H9 (cell line): ENCODE measurements around the gene ANKRD11. TPM values are rescaled to one million over a fixed set of nuclear protein-coding genes. Genes with fewer than 3 reads are reported as not detected.

Experiments used
- DNase-seq: peaks from one replicate; pipeline ENCODE4 v3.0.0-alpha.2; 2017
- H2AFZ ChIP-seq: one replicate; pipeline ENCODE4 v1.6.1; 2013; ENCODE audit warnings: mild to moderate bottlenecking, low read length, control low read depth, moderate library complexity
- H2AK5ac ChIP-seq: 2 replicates; pipeline ENCODE4 v1.6.1; 2013; ENCODE audit warnings: low read length, control low read depth, mixed read lengths; ENCODE audit not compliant: insufficient read length
- H2BK120ac ChIP-seq: one replicate; pipeline ENCODE4 v1.6.1; 2013; ENCODE audit warnings: low read depth, mild to moderate bottlenecking, low read length, control low read depth, inconsistent platforms; ENCODE audit not compliant: poor library complexity, severe bottlenecking
- H2BK12ac ChIP-seq: 2 replicates; pipeline ENCODE4 v1.6.1; 2013; ENCODE audit warnings: low read length, control low read depth, mixed read lengths, low read depth; ENCODE audit not compliant: insufficient read length
- H2BK15ac ChIP-seq: 2 replicates; pipeline ENCODE4 v1.6.1; 2013; ENCODE audit warnings: low read depth, low read length, control low read depth
- H2BK20ac ChIP-seq: one replicate; pipeline ENCODE4 v1.6.1; 2013; ENCODE audit warnings: low read depth, mild to moderate bottlenecking, low read length, control low read depth, inconsistent platforms; ENCODE audit not compliant: poor library complexity, severe bottlenecking
- H2BK5ac ChIP-seq: 2 replicates; pipeline ENCODE4 v1.6.1; 2013; ENCODE audit warnings: low read length, control low read depth, mixed read lengths; ENCODE audit not compliant: insufficient read length
- H3K14ac ChIP-seq: 2 replicates; pipeline ENCODE4 v1.6.1; 2013; ENCODE audit warnings: low read length, control low read depth; ENCODE audit not compliant: insufficient read depth
- H3K18ac ChIP-seq: 2 replicates; pipeline ENCODE4 v1.6.1; 2013; ENCODE audit warnings: low read depth, mild to moderate bottlenecking, mixed read lengths, low read length, control low read depth; ENCODE audit not compliant: insufficient read length
- H3K23ac ChIP-seq: 2 replicates; pipeline ENCODE4 v1.6.1; 2013; ENCODE audit warnings: low read length, control low read depth, mixed read lengths, low read depth; ENCODE audit not compliant: insufficient read length
- H3K23me2 ChIP-seq: 2 replicates; pipeline ENCODE4 v1.6.1; 2013; ENCODE audit warnings: low read depth, mild to moderate bottlenecking, mixed read lengths, low read length, control low read depth; ENCODE audit not compliant: insufficient read length, poor library complexity, severe bottlenecking
- H3K27ac ChIP-seq: 2 replicates; pipeline ENCODE4 v1.5.1; 2013; ENCODE audit warnings: low read length, control low read depth, mixed read lengths, low read depth; ENCODE audit not compliant: insufficient read length
- H3K27me3 ChIP-seq: 2 replicates; pipeline ENCODE4 v1.6.1; 2013; ENCODE audit warnings: low read length, control low read depth, inconsistent platforms; ENCODE audit not compliant: insufficient read depth
- H3K4ac ChIP-seq: 2 replicates; pipeline ENCODE4 v1.6.1; 2013; ENCODE audit warnings: low read depth, mild to moderate bottlenecking, control low read depth, inconsistent platforms, low read length, moderate library complexity
- H3K4me1 ChIP-seq: 2 replicates; pipeline ENCODE4 v1.6.1; 2013; ENCODE audit warnings: low read length, control low read depth, inconsistent platforms; ENCODE audit not compliant: insufficient read depth
- H3K4me2 ChIP-seq: 2 replicates; pipeline ENCODE4 v1.6.1; 2013; ENCODE audit warnings: low read length, control low read depth, mixed read lengths; ENCODE audit not compliant: insufficient read length, insufficient read depth
- H3K56ac ChIP-seq: 2 replicates; pipeline ENCODE4 v1.6.1; 2013; ENCODE audit warnings: low read depth, mild to moderate bottlenecking, mixed read lengths, low read length, control low read depth; ENCODE audit not compliant: insufficient read length
- H3K79me1 ChIP-seq: 2 replicates; pipeline ENCODE4 v1.6.1; 2013; ENCODE audit warnings: low read depth, mild to moderate bottlenecking, moderate library complexity, low read length, control low read depth, inconsistent platforms; ENCODE audit not compliant: insufficient read depth, poor library complexity, severe bottlenecking
- H3K79me2 ChIP-seq: 2 replicates; pipeline ENCODE4 v1.6.1; 2013; ENCODE audit warnings: low read length, control low read depth, inconsistent platforms; ENCODE audit not compliant: insufficient read depth
- H3K9ac ChIP-seq: 2 replicates; pipeline ENCODE4 v1.6.1; 2013; ENCODE audit warnings: low read length, control low read depth, mixed read lengths; ENCODE audit not compliant: insufficient read length; ENCODE audit errors: extremely low read depth
- H3K9me3 ChIP-seq: one replicate; pipeline ENCODE4 v1.6.1; 2013; ENCODE audit warnings: low read depth, low read length, inconsistent platforms; ENCODE audit not compliant: control insufficient read depth
- H3T11ph ChIP-seq: one replicate; pipeline ENCODE4 v1.6.1; 2013; ENCODE audit warnings: mild to moderate bottlenecking, low read length, control low read depth, inconsistent platforms
- H4K20me1 ChIP-seq: one replicate; pipeline ENCODE4 v1.6.1; 2013; ENCODE audit not compliant: control insufficient read depth, insufficient read length, insufficient read depth
- H4K5ac ChIP-seq: 2 replicates; pipeline ENCODE4 v1.6.1; 2013; ENCODE audit warnings: low read depth, mild to moderate bottlenecking, mixed read lengths, low read length, control low read depth; ENCODE audit not compliant: insufficient read length
- H4K8ac ChIP-seq: replicated peaks from 2 replicates; pipeline ENCODE4 v1.6.1; 2013; ENCODE audit warnings: low read length, control low read depth, mixed read lengths, low read depth; ENCODE audit not compliant: insufficient read length
- H4K91ac ChIP-seq: 2 replicates; pipeline ENCODE4 v1.6.1; 2013; ENCODE audit warnings: low read depth, mild to moderate bottlenecking, moderate library complexity, mixed read lengths, low read length, control low read depth; ENCODE audit not compliant: insufficient read length
- H3K27ac Mint-ChIP-seq, 3 experiments: 2 replicates in 2 of 3; 3 replicates in 1 of 3; pipeline ENCODE4 v1.8.0; 2020 to 2021; ENCODE audit warnings: mixed read lengths in 3 of 3, mild to moderate bottlenecking in 1 of 3, moderate library complexity in 1 of 3
- H3K27me3 Mint-ChIP-seq: 2 replicates; pipeline ENCODE4 v1.8.0; 2021; ENCODE audit warnings: low read depth, mild to moderate bottlenecking, moderate library complexity, mixed read lengths
- H3K36me3 Mint-ChIP-seq, 3 experiments: 2 replicates in 2 of 3; 3 replicates in 1 of 3; pipeline ENCODE4 v1.8.0; 2020 to 2021; ENCODE audit warnings: low read depth in 3 of 3, mixed read lengths in 3 of 3; ENCODE audit not compliant: insufficient read depth in 1 of 3
- H3K4me1 Mint-ChIP-seq, 2 experiments: 2 replicates each; pipeline ENCODE4 v1.8.0; 2020; ENCODE audit warnings: mixed read lengths in 2 of 2
- H3K4me3 Mint-ChIP-seq, 2 experiments: 2 replicates in 1 of 2; 3 replicates in 1 of 2; pipeline ENCODE4 v1.8.0; 2020 to 2021; ENCODE audit warnings: mild to moderate bottlenecking in 2 of 2, mixed read lengths in 2 of 2, moderate library complexity in 1 of 2
- H3K9me3 Mint-ChIP-seq, 2 experiments: 2 replicates in 1 of 2; 3 replicates in 1 of 2; pipeline ENCODE4 v1.8.0; 2020; ENCODE audit warnings: mild to moderate bottlenecking in 2 of 2, mixed read lengths in 2 of 2, moderate library complexity in 1 of 2
- WGBS: extraction: QIAGEN DNeasy Blood & Tissue Kit; methylation state at CpG from one replicate; pipeline ENCODE4 v1.1.7; 2013; ENCODE audit warnings: missing lambda C conversion rate, low lambda C conversion rate, mixed read lengths; ENCODE audit not compliant: insufficient read length; ENCODE audit errors: extremely low coverage; 5-methylcytosine and 5-hydroxymethylcytosine counted together
- total RNA-seq: library from RNA; stranded (reverse); gene quantifications from 2 replicates; pipeline ENCODE4 v1.2.1, GENCODE V29; 2021
- TF ChIP-seq, protein P1 (sequence below): fragments of 200-600 bp; sonication (generic); conservative IDR thresholded peaks from 3 replicates; pipeline ENCODE4 v1.8.0; 2021; ENCODE audit warnings: antibody characterized with exemption, mild to moderate bottlenecking

Gene ANKRD11
- total RNA-seq, 1 experiment from 2014 or later: 181 TPM

DNA sequence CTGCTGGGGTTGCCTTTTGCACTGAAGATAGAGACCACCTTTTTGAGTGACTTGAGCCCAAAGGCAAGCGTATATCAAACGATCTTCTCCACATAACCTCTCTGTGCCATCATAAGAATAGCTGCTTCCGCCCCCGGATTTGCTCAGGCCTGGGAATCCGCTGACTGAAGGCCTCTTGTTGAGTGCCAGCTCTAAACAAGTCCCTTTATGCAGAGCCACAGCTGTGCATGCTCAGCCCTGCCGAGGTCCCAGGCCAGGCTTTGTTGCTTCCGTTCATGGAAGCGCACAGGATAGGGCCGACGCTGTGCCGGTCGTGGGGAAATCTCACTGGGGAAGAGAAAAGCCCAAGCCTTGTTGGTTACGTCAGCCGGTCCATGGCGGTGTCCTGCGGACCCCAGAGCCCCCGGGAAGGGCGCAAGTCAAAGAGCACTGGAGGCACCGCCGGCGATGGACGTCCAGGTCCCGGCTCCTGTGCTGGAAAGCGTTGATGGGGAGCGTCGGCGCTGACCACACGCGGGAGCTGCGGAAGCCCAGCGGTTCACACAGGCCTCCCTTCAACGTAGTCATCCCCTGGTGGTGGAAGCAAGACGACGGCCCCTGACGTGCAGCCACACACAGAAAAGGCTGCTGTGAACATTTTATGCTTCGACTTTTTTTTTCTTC, 46.7 kb upstream of the ANKRD11 start:
- H3K9me3 ChIP-seq: no peaks in the 10 kb centered on the region
- H2BK12ac ChIP-seq: no peak overlapping the region
- no peak for DNase-seq

More for the DNA sequence above, 46.7 kb upstream of the ANKRD11 start:
- no peaks in the 10 kb centered on the region for H3K27me3 Mint-ChIP-seq
- Histone ChIP-seq H2AK5ac (no peak overlapping the region), H2BK15ac (no peak overlapping the region), H4K5ac (no peak overlapping the region), H3K4me1 (no peaks in the 10 kb centered on the region), H2BK5ac (no peak overlapping the region), H3K14ac (no peak overlapping the region), H3K79me2 (no peaks in the 10 kb centered on the region), H4K8ac (no peak overlapping the region), H3K4me2 (no peak overlapping the region), H3K23me2 (no peaks in the 10 kb centered on the region), H4K91ac (no peak overlapping the region), H2BK20ac (no peak overlapping the region), H3K56ac (no peak overlapping the region), H3K18ac (no peak overlapping the region), H3K79me1 (no peaks in the 10 kb centered on the region), H3K9ac (no peak overlapping the region), H3K27me3 (no peaks in the 10 kb centered on the region), H2BK120ac (no peak overlapping the region), H3K27ac (no peak overlapping the region), H3K23ac (no peak overlapping the region), H4K20me1 (no peaks in the 10 kb centered on the region), H3K4ac (no peak overlapping the region), H3T11ph (no peak overlapping the region), H2AFZ (no peak overlapping the region)
- peaks cover 30 to 67% (median 61%) of the 10 kb centered on the region in 3 experiments for H3K36me3 Mint-ChIP-seq
- no CpG with 5 or more reads among the region's 36 CpGs for WGBS
- H3K27ac Mint-ChIP-seq: no peak overlapping the region
- H3K4me3 Mint-ChIP-seq: no peak overlapping the region
- H3K4me1 Mint-ChIP-seq: no peaks in the 10 kb centered on the region
- H3K9me3 Mint-ChIP-seq: no peaks in the 10 kb centered on the region
- TF ChIP-seq, protein P1, sequence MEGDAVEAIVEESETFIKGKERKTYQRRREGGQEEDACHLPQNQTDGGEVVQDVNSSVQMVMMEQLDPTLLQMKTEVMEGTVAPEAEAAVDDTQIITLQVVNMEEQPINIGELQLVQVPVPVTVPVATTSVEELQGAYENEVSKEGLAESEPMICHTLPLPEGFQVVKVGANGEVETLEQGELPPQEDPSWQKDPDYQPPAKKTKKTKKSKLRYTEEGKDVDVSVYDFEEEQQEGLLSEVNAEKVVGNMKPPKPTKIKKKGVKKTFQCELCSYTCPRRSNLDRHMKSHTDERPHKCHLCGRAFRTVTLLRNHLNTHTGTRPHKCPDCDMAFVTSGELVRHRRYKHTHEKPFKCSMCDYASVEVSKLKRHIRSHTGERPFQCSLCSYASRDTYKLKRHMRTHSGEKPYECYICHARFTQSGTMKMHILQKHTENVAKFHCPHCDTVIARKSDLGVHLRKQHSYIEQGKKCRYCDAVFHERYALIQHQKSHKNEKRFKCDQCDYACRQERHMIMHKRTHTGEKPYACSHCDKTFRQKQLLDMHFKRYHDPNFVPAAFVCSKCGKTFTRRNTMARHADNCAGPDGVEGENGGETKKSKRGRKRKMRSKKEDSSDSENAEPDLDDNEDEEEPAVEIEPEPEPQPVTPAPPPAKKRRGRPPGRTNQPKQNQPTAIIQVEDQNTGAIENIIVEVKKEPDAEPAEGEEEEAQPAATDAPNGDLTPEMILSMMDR: no peak
